Measurements from ENCODE around the gene PLCL2.

The PLCL2 gene

DNA sequence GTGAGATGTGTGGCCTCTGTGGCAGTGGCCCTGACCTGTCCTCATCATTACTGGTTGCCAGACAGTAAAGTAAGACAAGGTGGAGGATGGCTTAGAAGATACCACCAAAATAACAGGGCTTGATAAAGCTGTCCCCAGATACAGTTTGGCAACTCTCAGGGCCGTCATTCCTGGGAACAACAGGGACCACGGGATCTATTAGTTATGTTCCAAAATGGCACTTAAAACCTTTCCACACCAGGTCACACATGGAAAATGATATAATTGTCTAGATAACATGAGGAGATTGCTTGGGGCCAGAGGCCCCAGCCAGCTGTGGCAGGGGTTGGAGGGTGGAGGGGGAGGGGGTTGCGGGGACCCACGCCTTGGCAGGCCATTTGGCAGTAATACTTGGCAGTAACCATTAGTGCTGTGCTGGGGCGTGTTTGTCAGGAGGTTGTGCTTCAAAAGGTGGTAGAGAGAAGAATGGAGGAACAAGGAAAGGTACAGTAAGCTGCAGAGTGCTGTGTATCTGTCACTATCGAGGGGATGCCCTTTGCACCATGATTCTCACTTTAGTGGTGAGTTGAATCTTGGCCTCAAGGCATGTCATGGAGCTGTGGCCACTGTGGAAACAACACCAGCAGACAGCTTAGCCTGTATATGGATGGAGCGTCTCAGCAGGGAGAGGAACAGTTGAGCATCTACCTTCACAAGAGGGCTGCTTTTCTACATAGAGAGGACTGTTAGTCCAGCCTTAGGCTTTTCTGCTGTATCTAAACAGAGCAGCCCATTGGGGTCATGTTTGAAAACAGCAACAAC lies 14.0 kb downstream of the PLCL2 start:
- Histone ChIP-seq H3K4me3 (ENCODE audit: low read depth, low read length) (no peak overlapping the region), H3K27ac (no peak overlapping the region), H3K36me3 (replicated peaks) (no peaks in the 10 kb centered on the region), H3K27me3 (replicated peaks) (no peaks in the 10 kb centered on the region)
- in situ Hi-C loops (cut with HindIII; ENCODE audit: low pct_ligation_motif_present, low sequenced_read_pairs): no loop called here
- DNase-seq: no peak
- TF ChIP-seq, protein P1, sequence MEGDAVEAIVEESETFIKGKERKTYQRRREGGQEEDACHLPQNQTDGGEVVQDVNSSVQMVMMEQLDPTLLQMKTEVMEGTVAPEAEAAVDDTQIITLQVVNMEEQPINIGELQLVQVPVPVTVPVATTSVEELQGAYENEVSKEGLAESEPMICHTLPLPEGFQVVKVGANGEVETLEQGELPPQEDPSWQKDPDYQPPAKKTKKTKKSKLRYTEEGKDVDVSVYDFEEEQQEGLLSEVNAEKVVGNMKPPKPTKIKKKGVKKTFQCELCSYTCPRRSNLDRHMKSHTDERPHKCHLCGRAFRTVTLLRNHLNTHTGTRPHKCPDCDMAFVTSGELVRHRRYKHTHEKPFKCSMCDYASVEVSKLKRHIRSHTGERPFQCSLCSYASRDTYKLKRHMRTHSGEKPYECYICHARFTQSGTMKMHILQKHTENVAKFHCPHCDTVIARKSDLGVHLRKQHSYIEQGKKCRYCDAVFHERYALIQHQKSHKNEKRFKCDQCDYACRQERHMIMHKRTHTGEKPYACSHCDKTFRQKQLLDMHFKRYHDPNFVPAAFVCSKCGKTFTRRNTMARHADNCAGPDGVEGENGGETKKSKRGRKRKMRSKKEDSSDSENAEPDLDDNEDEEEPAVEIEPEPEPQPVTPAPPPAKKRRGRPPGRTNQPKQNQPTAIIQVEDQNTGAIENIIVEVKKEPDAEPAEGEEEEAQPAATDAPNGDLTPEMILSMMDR (IDR thresholded peaks at IDR 0.05; ENCODE audit: low read depth, low read length, missing control alignments): no peak

DNA sequence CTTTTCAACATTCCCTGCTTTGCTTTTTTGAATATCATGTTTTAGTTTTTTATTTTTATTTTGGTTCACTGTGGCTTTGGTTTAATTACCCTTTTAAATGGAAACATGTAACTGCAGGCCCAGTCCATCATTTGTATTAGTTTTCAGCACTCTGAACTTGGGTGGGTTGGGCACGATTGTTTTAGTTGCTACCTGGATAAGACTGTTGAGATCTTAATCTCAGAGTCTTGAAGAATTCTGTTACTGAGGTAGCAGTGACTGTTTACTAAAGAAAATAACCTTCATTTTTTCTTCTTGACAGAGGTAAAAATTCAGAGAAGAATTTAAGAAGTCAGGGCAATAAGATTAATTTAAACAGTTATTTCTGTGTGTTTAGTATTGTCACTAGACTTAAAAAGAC lies 15.2 kb downstream of the PLCL2 start:
- TF ChIP-seq, protein P1 (IDR thresholded peaks at IDR 0.05; ENCODE audit: low read depth, low read length, missing control alignments): no peak
- no peak overlapping the region for H3K27ac ChIP-seq
- DNase-seq: no peak
- H3K27me3 ChIP-seq (replicated peaks): no peaks in the 10 kb centered on the region
- in situ Hi-C loops (cut with HindIII; ENCODE audit: low pct_ligation_motif_present, low sequenced_read_pairs): no loop called here
- no peaks in the 10 kb centered on the region for H3K36me3 ChIP-seq (replicated peaks)
- no peak overlapping the region for H3K4me3 ChIP-seq (ENCODE audit: low read depth, low read length)

DNA sequence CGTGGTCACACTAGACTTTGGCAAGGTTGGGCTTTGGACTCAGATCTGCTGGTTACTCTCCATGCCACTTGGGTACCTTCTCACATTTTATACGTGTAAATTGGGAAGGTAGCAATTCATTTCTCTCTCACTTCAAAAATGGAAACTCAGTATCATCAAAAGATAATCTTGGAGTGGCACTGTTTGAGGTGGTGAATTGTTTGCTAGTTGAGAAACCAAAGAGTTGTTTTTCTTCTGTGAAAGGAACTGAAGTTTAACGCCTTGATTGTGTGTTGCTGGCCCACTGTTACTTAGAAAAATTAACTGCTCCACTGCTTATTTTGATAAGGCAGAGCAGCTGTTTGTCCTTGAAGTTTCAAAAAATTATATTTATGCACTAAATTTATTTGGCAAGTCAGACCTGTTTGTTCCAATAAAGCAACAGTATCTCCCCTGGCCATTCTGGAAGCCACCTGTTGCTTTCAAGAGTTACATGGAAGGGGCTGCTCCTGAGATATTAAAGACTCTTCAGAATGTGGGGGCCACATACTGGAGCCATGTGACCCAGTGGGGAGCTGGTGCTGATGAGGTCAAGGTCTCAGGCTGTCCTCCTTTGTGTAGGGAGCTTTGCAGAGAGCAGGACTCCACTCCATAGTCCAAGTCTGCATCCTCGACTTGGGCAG lies 16.2 kb downstream of the PLCL2 start:
- no peaks in the 10 kb centered on the region for H3K27me3 ChIP-seq (replicated peaks)
- no peak for DNase-seq
- in situ Hi-C loops (cut with HindIII; ENCODE audit: low pct_ligation_motif_present, low sequenced_read_pairs): no loop called here
- H3K4me3 ChIP-seq (ENCODE audit: low read depth, low read length): no peak overlapping the region
- no peaks in the 10 kb centered on the region for H3K36me3 ChIP-seq (replicated peaks)
- H3K27ac ChIP-seq: no peak overlapping the region
- TF ChIP-seq, protein P1 (IDR thresholded peaks at IDR 0.05; ENCODE audit: low read depth, low read length, missing control alignments): no peak

DNA sequence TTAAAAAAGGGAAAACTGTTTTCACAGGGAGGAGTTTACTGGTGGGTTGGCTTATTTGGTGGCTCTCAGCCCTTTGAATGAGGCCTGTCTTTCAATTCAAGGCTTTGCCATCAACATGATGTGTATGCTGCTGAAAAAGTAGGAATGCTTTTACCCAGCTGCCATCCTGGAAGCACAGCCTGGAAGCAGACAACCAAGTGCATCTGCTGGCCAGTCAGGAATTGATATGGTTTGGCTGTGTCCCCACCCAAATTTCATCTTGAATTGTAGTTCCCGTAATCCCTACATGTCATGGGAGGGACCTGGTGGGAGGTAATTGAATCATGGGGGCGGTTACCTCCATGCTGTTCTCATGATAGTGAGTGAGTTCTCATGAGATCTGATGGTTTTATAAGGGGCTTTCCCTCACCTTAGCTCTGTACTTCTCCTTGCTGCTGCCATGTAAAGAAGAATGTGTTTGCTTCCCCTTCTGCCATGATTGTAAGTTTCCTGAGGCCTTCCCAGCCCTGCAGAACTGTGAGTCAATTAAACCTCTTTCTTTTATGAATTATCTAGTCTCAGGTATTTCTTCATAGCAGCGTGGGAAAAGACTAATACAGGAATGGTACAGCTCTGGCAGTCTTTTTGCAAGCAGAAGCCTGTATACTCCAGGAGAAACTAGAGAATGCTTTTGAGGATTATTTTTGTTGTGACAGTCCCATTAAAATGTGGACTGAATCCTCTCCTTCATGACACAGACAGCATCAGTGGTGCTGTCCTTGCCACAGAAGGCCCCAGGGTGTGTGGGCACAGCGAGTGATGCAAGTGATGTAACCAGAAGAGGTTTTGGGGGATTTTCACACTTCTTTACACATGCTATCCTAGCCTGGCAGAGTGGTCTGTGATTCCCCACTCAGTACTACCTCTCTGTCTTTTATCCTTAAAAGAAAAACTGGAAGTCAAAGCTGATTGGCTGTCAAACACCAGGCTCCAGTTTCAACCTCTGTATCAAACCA lies 20.0 kb downstream of the PLCL2 start:
- Histone ChIP-seq H3K27me3 (replicated peaks) (no peaks in the 10 kb centered on the region), H3K27ac (no peak overlapping the region), H3K4me3 (ENCODE audit: low read depth, low read length) (no peak overlapping the region), H3K36me3 (replicated peaks) (no peaks in the 10 kb centered on the region)
- TF ChIP-seq, protein P1 (IDR thresholded peaks at IDR 0.05; ENCODE audit: low read depth, low read length, missing control alignments): no peak
- in situ Hi-C loops (cut with HindIII; ENCODE audit: low pct_ligation_motif_present, low sequenced_read_pairs): no loop called here
- DNase-seq: no peak

DNA sequence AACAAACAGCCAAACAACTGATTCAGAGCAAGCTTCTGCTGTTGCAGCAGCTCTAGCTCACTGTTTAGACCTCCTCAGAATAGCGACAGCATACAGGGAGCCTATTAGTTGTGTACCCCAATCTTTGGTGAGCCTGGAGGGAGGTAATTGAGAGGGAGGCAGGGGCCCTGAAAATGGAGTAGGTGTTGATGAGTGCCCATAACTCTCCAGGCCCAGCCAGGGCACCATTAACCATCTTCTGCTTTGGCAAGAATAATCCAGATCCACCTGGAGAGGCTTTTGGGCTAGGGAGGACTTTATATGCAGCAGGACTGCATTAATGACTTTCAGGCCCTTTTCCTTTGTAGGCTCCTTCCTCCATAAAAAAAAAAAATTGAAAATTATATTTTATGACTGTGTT lies 20.9 kb downstream of the PLCL2 start:
- Histone ChIP-seq H3K27ac (no peak overlapping the region), H3K4me3 (ENCODE audit: low read depth, low read length) (no peak overlapping the region), H3K27me3 (replicated peaks) (no peaks in the 10 kb centered on the region), H3K36me3 (replicated peaks) (no peaks in the 10 kb centered on the region)
- TF ChIP-seq, protein P1 (IDR thresholded peaks at IDR 0.05; ENCODE audit: low read depth, low read length, missing control alignments): no peak
- in situ Hi-C loops (cut with HindIII; ENCODE audit: low pct_ligation_motif_present, low sequenced_read_pairs): no loop called here
- DNase-seq: no peak

Data from brain microvascular endothelial cell (primary cell).